SK-N-SH (cell line): ENCODE results near the gene RAD9B. TPM values are rescaled to one million over a fixed set of nuclear protein-coding genes. Genes with fewer than 3 reads are reported as not detected.
A peak's percentile ranks its signal among the peaks of the same experiment; 100 is the strongest.

Source experiments
- EP300 ChIP-seq, 2 experiments: IDR thresholded peaks; 2 replicates each; pipeline versions ENCODE4 v1.4.0 to v1.6.1; 2012; ENCODE audit warnings: borderline replicate concordance in 1 of 2, low read depth in 1 of 2, low read length in 1 of 2
- EZH2phosphoT487 ChIP-seq: fragments of 200-600 bp; sonication (generic); IDR thresholded peaks from 2 replicates; pipeline ENCODE4 v1.6.1; 2017; ENCODE audit warnings: low read depth, mixed run types, mild to moderate bottlenecking, antibody characterized with exemption, moderate library complexity, borderline replicate concordance
- FOSL2 ChIP-seq: IDR thresholded peaks from 2 replicates; pipeline ENCODE4 v1.4.0; 2012; ENCODE audit warnings: low read depth, mild to moderate bottlenecking, moderate library complexity, borderline replicate concordance
- FOXJ3 ChIP-seq: sonication (generic); formaldehyde crosslinking; IDR thresholded peaks from 2 replicates; pipeline ENCODE4 v1.5.1; 2020; ENCODE audit warnings: mild to moderate bottlenecking, missing genetic modification reagents
- JUND ChIP-seq: IDR thresholded peaks from 2 replicates; pipeline ENCODE4 v1.4.0; 2012
- MXI1 ChIP-seq: IDR thresholded peaks from 2 replicates; pipeline ENCODE4 v1.6.1; 2012; ENCODE audit warnings: mild to moderate bottlenecking, low read depth, low read length, improper control_type of control experiment
- NFIC ChIP-seq: IDR thresholded peaks from 2 replicates; pipeline ENCODE4 v1.4.0; 2012; ENCODE audit warnings: borderline replicate concordance
- NRF1 ChIP-seq: IDR thresholded peaks from 2 replicates; pipeline ENCODE4 v1.6.1; 2012; ENCODE audit warnings: low read depth, mild to moderate bottlenecking, low read length
- POLR2AphosphoS5 ChIP-seq: IDR thresholded peaks from 2 replicates; pipeline ENCODE4 v1.6.1; 2012; ENCODE audit warnings: low read depth, low read length
- RAD21 ChIP-seq: IDR thresholded peaks from 2 replicates; pipeline ENCODE4 v1.6.1; 2012; ENCODE audit warnings: mild to moderate bottlenecking, low read length
- RCOR1 ChIP-seq: fragments of 150-350 bp; IDR thresholded peaks from 2 replicates; pipeline ENCODE4 v1.6.1; 2017; ENCODE audit warnings: antibody characterized with exemption, low read length
- RXRA ChIP-seq: IDR thresholded peaks from 2 replicates; pipeline ENCODE4 v1.4.0; 2012; ENCODE audit warnings: low read depth, mild to moderate bottlenecking, borderline replicate concordance
- SIN3A ChIP-seq: IDR thresholded peaks from 2 replicates; pipeline ENCODE4 v1.6.1; 2012; ENCODE audit warnings: low read depth, mild to moderate bottlenecking, low read length, moderate library complexity, borderline replicate concordance
- TCF12 ChIP-seq: IDR thresholded peaks from 2 replicates; pipeline ENCODE4 v1.4.0; 2012
- TEAD4 ChIP-seq: IDR thresholded peaks from 2 replicates; pipeline ENCODE4 v1.4.0; 2012; ENCODE audit warnings: mild to moderate bottlenecking, borderline replicate concordance; ENCODE audit not compliant: insufficient read depth
- YY1 ChIP-seq: IDR thresholded peaks from 2 replicates; pipeline ENCODE4 v1.4.0; 2012; ENCODE audit warnings: low read depth, mild to moderate bottlenecking
- polyA plus RNA-seq, 3 experiments: library from polyadenylated mRNA; depleted of rRNA; stranded (reverse); fragments of >200 nt; gene quantifications; 2 replicates each; pipeline ENCODE4 v1.2.3, GENCODE V29; 2012
- TF ChIP-seq, protein P1 (sequence below): IDR thresholded peaks from 2 replicates; pipeline ENCODE4 v1.6.1; 2012; ENCODE audit warnings: mild to moderate bottlenecking, low read depth, low read length, moderate library complexity
- TF ChIP-seq, protein P2 (sequence below): IDR thresholded peaks from 2 replicates; pipeline ENCODE4 v1.4.0; 2012; ENCODE audit warnings: low read depth
- TF ChIP-seq, protein P3 (sequence below): IDR thresholded peaks from 2 replicates; pipeline ENCODE4 v1.4.0; 2012; ENCODE audit warnings: low read depth, borderline replicate concordance
- TF ChIP-seq, protein P4 (sequence below): fragments of 150-350 bp; IDR thresholded peaks from 2 replicates; pipeline ENCODE4 v1.6.1; 2017; ENCODE audit warnings: antibody characterized with exemption, low read length, low read depth, borderline replicate concordance

The RAD9B gene
- polyA plus RNA-seq, 1 of the 3 experiments (the other 2 are of a cell fraction) = 0.20 TPM

DNA sequence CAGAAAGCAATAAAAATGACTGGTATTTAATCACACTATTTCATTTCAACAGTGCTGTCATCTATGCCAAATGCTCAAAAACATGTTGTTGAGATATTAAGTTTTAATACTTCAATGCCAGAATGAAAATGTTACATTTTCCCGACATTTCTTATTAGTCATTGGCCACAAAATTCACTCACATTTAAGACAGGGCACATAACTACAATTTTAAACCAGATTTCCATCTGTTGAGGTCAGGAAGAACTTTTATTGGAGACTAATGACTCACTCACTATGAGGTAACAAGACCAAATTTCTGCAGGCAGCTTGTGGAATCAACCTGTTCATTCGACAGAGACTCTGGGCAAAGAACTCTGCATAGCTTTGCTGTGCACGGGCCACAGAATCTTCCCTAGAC, 44.2 kb downstream of the RAD9B start (continued):
- TF ChIP-seq, protein P1, sequence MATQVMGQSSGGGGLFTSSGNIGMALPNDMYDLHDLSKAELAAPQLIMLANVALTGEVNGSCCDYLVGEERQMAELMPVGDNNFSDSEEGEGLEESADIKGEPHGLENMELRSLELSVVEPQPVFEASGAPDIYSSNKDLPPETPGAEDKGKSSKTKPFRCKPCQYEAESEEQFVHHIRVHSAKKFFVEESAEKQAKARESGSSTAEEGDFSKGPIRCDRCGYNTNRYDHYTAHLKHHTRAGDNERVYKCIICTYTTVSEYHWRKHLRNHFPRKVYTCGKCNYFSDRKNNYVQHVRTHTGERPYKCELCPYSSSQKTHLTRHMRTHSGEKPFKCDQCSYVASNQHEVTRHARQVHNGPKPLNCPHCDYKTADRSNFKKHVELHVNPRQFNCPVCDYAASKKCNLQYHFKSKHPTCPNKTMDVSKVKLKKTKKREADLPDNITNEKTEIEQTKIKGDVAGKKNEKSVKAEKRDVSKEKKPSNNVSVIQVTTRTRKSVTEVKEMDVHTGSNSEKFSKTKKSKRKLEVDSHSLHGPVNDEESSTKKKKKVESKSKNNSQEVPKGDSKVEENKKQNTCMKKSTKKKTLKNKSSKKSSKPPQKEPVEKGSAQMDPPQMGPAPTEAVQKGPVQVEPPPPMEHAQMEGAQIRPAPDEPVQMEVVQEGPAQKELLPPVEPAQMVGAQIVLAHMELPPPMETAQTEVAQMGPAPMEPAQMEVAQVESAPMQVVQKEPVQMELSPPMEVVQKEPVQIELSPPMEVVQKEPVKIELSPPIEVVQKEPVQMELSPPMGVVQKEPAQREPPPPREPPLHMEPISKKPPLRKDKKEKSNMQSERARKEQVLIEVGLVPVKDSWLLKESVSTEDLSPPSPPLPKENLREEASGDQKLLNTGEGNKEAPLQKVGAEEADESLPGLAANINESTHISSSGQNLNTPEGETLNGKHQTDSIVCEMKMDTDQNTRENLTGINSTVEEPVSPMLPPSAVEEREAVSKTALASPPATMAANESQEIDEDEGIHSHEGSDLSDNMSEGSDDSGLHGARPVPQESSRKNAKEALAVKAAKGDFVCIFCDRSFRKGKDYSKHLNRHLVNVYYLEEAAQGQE = no peak
- TF ChIP-seq SIN3A (peak; percentile 40; the same call in 1 of the 2 replicates), NRF1 (no peak), TEAD4 (peak; percentile 93), MXI1 (no peak), NFIC (peak; percentile 82; the same call in 1 of the 2 replicates), TCF12 (peak; percentile 97), POLR2AphosphoS5 (peak; percentile 78; the same call in 1 of the 2 replicates), YY1 (no peak), FOXJ3 (no peak), RAD21 (no peak), FOSL2 (peak; percentile 97), EP300 (IDR thresholded peaks at IDR 0.05; ENCODE audit: borderline replicate concordance in 1 of 2, low read depth in 1 of 2, low read length in 1 of 2) (peak; percentile 10 to 82; a peak in 1 of 4 replicates), RXRA (peak; percentile 67; the same call in 1 of the 2 replicates), EZH2phosphoT487 (no peak), JUND (peak; percentile 93), RCOR1 (no peak)
- TF ChIP-seq, protein P2, sequence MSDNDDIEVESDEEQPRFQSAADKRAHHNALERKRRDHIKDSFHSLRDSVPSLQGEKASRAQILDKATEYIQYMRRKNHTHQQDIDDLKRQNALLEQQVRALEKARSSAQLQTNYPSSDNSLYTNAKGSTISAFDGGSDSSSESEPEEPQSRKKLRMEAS = peak; percentile 59; the same call in 1 of the 2 replicates
- TF ChIP-seq, protein P3, sequence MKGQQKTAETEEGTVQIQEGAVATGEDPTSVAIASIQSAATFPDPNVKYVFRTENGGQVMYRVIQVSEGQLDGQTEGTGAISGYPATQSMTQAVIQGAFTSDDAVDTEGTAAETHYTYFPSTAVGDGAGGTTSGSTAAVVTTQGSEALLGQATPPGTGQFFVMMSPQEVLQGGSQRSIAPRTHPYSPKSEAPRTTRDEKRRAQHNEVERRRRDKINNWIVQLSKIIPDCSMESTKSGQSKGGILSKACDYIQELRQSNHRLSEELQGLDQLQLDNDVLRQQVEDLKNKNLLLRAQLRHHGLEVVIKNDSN = no peak
- TF ChIP-seq, protein P4, sequence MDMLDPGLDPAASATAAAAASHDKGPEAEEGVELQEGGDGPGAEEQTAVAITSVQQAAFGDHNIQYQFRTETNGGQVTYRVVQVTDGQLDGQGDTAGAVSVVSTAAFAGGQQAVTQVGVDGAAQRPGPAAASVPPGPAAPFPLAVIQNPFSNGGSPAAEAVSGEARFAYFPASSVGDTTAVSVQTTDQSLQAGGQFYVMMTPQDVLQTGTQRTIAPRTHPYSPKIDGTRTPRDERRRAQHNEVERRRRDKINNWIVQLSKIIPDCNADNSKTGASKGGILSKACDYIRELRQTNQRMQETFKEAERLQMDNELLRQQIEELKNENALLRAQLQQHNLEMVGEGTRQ = no peak
